Hematopoietic multipotent progenitor cell (in vitro differentiated cells): ENCODE measurements around the gene OR5A2. TPM values are rescaled to one million over a fixed set of nuclear protein-coding genes. Genes with fewer than 3 reads are reported as not detected.
"Not testable (repeated sequence)": the region's sequence is repeated elsewhere in the genome, so short reads cannot be mapped to it uniquely, and the experiment has no call there.

Experiments
- DNase-seq, 3 donors: peaks; one replicate each; pipeline ENCODE4 v3.0.0-alpha.2; 2011 to 2015; ENCODE audit warnings: low read depth in 2 of 3, low spot score in 2 of 3
- total RNA-seq: library from RNA; depleted of rRNA; stranded (reverse); fragments of >200 nt; gene quantifications from one replicate; pipeline ENCODE4 v1.2.3, GENCODE V29; 2012

Gene OR5A2
- total RNA-seq, 1 donor = under 0.01 TPM

DNA sequence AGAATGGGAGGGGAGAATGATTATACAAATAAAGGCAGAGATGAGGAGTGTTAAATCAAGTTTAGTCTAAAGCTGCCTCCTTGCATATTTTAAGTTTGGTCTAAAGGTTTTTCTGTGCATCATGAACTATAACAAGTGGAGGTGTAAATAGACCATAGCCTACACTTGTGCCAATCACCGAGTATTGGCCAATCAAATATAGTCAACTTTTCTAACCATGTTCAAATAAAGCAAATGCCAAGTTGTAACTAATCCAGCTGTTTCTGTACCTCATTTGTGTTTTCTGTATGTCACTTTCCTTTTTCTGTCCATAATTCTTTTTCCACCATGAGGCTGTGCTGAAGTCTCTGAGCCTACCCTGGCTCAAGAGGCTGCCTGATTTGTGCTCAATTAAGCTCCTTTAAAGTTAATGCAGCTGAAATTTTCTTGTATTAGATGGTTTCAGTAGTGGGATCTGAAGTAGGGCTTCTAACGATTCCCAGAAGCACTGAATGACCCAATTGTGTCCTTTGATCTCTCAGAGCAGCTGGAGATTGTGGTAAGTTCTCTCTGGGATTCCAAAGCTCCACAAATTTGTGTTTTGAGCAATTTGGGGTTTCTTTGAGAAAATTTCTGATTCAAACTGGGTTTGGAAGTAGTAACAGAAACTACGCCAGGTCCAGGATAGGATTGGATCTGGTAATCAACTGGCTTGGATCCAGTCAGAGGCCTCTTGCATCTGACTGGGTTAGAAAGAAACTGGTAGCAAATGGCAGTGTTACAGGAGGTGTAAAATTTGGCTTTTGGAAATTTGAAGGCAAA lies 25.6 kb downstream of the OR5A2 start:
- no peak for DNase-seq

GRCh38 chr11:59394186-59394585 lies 32.0 kb downstream of the OR5A2 start:
- DNase-seq = no peak

DNA sequence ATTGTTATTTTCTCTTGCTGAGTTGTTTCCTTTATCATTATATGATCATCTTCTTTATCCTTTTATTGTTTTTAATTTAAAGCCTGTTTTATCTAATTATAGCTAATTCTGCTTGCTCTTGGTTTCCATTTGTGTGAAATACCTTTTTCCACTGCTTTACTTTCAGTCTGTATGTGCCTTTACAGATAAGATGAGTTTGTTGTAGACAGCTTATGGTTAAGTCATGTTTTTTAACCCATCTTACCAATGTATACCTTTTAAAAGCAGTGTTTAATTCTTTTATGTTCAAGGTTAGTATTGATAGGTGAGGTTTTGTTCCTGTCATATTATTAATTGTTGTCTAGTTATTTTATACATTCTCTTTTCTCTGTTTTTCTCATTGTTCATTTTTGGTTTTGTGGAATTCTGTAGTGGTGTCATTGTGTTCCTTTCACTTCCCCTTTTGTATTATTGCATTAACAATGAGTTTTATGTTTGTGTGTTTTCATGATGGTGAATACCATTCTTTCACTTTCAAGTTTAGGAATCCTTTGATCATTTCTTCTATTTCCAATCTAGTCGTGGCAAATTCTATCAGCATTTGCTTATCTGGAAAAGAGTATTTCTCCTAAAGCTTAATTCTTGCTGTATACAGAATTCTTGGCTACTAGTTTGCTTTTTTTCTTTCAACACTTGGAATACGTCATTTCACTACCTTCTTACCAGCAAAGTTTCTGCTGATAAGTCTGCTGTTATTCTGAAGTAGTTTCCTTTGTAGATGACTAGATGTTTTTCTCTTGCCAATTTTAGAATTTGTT lies 45.8 kb downstream of the OR5A2 start:
- DNase-seq = no peak

- DNase-seq = not testable (repeated sequence)
Observed at GRCh38 chr11:59372324-59372723, 53.9 kb downstream of the OR5A2 start.

GRCh38 chr11:59368238-59369022 lies 57.8 kb downstream of the OR5A2 start:
- DNase-seq = peak in 2 of 3 donors; percentile 33 to 77

Other genes with a start within 250 kb of the OR5A2 start
- 1.9 TPM for gene MPEG1, start 213.5 kb downstream of the OR5A2 start, total RNA-seq
- not detected for gene OR5AN1, start 67.5 kb downstream of the OR5A2 start, total RNA-seq
- gene OR5A1, start 10.1 kb upstream of the OR5A2 start, total RNA-seq = under 0.01 TPM
- gene OR4D6, start 30.5 kb upstream of the OR5A2 start, total RNA-seq = not detected
- gene OR4D10, start 46.9 kb upstream of the OR5A2 start, total RNA-seq = not detected
- gene OR4D11, start 77.2 kb upstream of the OR5A2 start, total RNA-seq = not detected
- gene OR4D9, start 85.1 kb upstream of the OR5A2 start, total RNA-seq = under 0.01 TPM
- 23.7 TPM for gene OSBP, start 189.4 kb upstream of the OR5A2 start, total RNA-seq
- gene PATL1, start 242.6 kb upstream of the OR5A2 start, total RNA-seq = 8.3 TPM